ENCODE results near the gene MGLL. TPM values are rescaled to one million over a fixed set of nuclear protein-coding genes. Genes with fewer than 3 reads are reported as not detected.

Gene MGLL
- 65.4 and 70.4 TPM in 2 replicates for total RNA-seq

DNA sequence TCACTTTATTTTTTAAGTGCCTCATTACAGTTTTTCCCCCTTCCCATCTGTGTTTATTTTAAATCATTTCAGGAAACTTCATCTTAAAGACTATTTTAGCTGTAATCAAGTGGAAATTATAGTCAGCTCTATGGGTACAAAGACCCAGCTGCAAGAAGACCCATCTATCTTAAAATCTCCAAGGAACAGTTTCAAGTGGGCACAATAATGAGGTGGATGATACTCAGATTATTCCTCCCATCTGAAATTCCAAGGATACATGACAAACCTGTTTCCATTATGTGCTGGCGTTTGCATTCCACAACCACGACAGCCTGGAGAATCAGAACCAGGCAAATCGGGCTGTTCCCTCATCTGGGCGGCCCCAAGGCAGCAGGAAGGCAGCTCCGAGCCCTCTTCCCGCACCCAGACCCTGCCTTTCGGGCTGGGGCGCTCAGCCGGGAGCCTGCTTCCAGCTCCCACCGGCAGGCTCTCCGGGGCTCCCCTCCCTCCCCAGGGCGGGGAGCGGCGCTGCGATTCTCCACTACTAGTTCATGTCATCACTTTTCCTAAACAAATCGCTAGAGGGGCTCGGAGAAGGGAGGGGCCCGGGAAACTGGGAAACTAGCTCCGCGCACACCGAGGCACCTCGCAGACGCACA, at the start of gene MGLL:
MGLL (minus strand) TSS at position 475 of the 641 bp plus-strand sequence; CDS start at position 278, 197 bp downstream.

GRCh38 chr3:127672429-127673190, 149.7 kb downstream of the MGLL start, which contains the start of gene ABTB1:
TSS of gene ABTB1 (plus strand) at chr3:127672952. CDS start at chr3:127673026, 74 bp downstream.

Other genes starting within 250 kb of the MGLL start
- 50.2 and 54.8 TPM in 2 replicates for gene TPRA1, start 231.8 kb downstream of the MGLL start, total RNA-seq
- 64.3 and 68.0 TPM in 2 replicates for gene MCM2, start 224.1 kb downstream of the MGLL start, total RNA-seq
- 0.29 and 0.35 TPM in 2 replicates for gene PODXL2, start 193.3 kb downstream of the MGLL start, total RNA-seq
- 7.8 and 8.1 TPM in 2 replicates for gene ABTB1, start 149.6 kb downstream of the MGLL start, total RNA-seq
- not detected in 2 replicates for gene KBTBD12, start 92.7 kb upstream of the MGLL start, total RNA-seq
- gene SEC61A1, start 229.9 kb upstream of the MGLL start, total RNA-seq: 383 and 404 TPM in 2 replicates

Data from myometrial cell (primary cell).